Measurements from ENCODE around the gene TSPAN17.

GRCh38 chr5:176627582-176627981 lies 19.7 kb upstream of the TSPAN17 start:
- no peak for TF ChIP-seq CTCF (IDR thresholded peaks at IDR 0.05)
- no peak for TF ChIP-seq POLR2A (IDR thresholded peaks at IDR 0.05)

Data from right lobe of liver (tissue), 4 donors.